Mononuclear cell (primary cell): ENCODE data around the gene B3GNT8. TPM values are rescaled to one million over a fixed set of nuclear protein-coding genes. Genes with fewer than 3 reads are reported as not detected.
"Not testable (repeated sequence)": the region's sequence is repeated elsewhere in the genome, so short reads cannot be mapped to it uniquely, and the experiment has no call there.

Experiments used
- H3K27me3 ChIP-seq: 2 replicates; pipeline ENCODE4 v1.6.0; 2011; ENCODE audit warnings: low read length, control low read depth; ENCODE audit not compliant: insufficient read depth
- H3K4me1 ChIP-seq: 2 replicates; pipeline ENCODE4 v1.5.1; 2011; ENCODE audit warnings: mild to moderate bottlenecking, low read length, control low read depth; ENCODE audit not compliant: insufficient read depth
- H3K4me3 ChIP-seq: 2 replicates; pipeline ENCODE4 v1.5.1; 2011; ENCODE audit warnings: mild to moderate bottlenecking, low read length, moderate library complexity
- H3K9me3 ChIP-seq: 2 replicates; pipeline ENCODE4 v1.5.1; 2011; ENCODE audit warnings: low read depth, mild to moderate bottlenecking, control low read depth, low read length
- total RNA-seq: library from RNA; depleted of rRNA; stranded (reverse); fragments of >200 nt; gene quantifications from one replicate; pipeline ENCODE4 v1.2.3, GENCODE V29; 2012

Gene B3GNT8
- total RNA-seq, 1 donor = 0.42 TPM

DNA sequence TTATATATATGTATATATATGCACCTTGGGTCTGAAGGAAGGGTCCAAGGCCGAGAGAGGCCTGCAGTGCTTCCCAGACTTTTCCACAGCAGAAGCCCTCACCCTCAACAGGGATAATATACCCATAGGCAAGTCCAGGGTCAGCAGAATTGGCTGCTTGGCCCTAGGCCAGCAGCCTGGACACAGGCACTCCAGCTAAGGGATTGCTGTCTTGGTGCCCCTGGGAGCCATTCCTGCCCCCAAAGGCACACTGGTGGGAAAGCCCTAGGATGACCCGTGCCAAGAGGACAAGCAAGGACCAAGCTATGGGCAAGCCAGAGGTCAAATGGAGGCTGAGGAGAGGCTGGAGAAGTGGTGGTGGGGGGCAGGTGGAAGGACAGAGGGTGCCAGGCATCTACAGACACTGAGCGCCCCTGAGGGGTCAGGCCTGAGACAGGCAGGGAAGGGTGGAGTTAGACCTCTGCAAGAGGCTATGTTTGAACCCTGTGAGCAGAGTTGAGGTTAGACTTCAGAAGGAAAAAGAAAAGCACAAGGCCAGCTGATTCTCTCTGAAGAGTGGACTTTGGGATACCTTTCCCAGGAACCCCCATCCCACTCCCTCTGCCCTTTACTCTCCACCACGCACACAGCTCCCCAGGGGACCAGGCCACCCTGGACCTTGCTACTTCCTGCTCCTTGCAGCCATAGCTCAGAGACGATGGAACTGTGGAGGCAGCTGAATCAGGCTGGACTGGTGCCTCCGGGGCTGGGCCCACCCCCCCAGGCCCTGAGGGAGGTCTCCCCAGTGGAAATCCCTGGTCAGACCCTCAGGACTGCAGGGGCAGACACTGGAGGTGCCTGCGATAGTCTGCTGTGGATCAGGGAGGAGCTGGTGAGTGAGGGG is 15.5 kb upstream of the B3GNT8 start, which contains the start of gene ERICH4:
TSS of gene ERICH4 (plus strand) at position 684 of the 883 bp plus-strand sequence. CDS start at position 698, 14 bp downstream.
- H3K4me1 ChIP-seq = peaks cover 22% of the 10 kb centered on the region
- H3K9me3 ChIP-seq = no peaks in the 10 kb centered on the region
- H3K27me3 ChIP-seq = no peaks in the 10 kb centered on the region
- H3K4me3 ChIP-seq = no peak within 1 kb of the TSS

DNA sequence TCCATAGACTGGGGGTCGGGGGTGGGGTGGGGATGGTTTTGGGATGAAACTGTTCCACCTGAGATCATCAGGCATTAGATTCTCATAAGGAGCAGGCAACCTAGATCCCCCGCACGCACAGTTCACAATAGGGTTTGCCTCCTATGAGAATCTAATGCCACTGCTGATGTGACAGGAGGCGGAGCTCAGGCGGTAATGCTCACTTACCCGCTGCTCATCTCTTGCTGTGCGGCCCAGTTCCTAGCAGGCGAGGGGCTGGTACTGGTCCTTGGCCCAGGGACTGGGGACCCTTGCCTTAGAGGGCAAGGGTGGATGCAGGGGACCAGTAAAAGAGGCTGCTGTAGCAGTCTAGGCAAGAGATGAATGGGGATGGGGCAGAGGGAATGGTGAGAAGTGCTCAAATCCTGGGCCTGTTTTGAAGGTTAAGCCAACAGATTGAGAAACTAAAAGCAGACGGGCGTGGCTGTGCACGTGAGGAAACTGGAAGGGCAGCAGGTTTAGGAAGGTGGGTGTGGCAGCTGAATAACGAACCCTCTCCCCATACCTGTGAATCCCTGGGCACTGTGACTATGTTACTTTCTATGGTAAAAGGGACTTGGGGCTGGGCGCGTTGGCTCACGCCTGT is 14.3 kb upstream of the B3GNT8 start:
- Histone ChIP-seq H3K4me1 (peaks cover 22% of the 10 kb centered on the region), H3K4me3 (no peak overlapping the region), H3K27me3 (no peaks in the 10 kb centered on the region), H3K9me3 (no peaks in the 10 kb centered on the region)

DNA sequence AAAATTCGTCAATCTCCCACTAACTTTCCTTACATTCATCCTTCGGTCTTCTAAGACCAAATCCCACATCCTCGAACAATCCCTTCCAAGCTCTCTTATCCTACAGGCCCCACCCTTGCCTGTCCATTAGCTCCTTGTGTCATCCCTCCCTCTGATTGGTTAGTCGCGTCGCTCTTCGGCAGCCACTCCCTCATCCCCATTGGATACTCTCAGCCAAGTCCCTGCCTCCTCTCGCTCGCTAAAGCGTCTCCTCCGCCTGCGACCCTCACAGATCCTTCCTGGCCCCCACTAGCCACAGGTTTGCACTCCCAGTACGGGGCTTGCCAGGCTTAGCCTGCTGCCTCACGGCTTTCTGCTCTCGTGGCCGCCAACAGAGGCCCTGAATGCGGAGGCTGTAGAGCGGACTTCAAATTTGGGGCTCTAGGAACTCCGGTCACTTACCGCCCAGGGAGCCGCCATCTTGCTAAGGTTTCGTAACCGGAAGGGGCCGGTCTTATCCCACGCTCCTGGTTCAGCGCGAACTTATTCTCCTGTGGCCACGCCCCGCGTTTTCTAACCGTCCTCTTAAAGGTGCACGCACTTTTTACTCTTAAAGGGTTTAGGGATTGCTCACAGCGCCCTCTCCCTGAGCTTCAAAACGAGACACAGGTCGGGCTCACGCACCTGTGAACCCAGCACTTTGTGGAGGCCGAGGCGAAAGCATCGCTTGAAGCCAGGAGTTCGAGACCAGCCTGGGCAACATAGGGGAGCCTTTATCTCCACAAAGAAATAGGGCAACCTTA is 12.5 kb upstream of the B3GNT8 start, which contains the start of gene DMAC2:
TSS of gene DMAC2 (minus strand) at position 472 of the 782 bp plus-strand sequence. CDS start at position 459, 13 bp downstream.
- H3K27me3 ChIP-seq = no peaks in the 10 kb centered on the region
- H3K4me1 ChIP-seq = peaks cover 22% of the 10 kb centered on the region
- H3K9me3 ChIP-seq = no peaks in the 10 kb centered on the region
- H3K4me3 ChIP-seq = peak within 1 kb of the TSS; percentile 83

DNA sequence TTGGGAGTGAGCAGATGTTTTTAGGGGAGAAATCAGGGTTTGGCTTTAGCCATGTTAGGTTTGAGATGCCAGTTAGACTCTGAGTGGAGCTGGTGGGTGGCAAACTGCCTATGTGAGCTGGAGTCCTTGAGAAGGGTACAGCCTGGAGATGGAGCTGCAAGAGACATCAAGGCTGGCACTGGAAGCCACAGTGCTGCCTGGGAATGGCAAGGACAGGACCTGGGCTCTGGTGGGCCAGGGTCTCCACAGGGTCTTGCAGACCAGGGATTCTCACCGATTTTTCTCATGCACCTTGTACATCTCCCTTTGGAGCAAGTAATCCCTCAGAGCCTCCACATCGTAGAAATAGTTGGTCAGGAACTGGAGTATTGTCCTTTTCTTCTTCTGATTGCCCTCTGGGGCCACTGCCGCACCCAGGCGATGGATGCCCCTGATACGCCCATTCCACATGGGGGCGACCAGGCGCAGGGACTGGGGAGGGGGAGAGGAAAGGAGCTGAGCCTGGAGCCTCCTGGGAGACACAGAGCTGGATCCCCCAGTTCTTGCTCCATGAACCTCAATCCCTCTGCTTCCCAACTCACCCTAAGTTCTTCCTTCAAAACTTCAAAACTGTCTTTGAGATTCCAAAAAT is 10.9 kb upstream of the B3GNT8 start:
- Histone ChIP-seq H3K4me3 (no peak overlapping the region), H3K9me3 (no peaks in the 10 kb centered on the region), H3K4me1 (peaks cover 22% of the 10 kb centered on the region), H3K27me3 (no peaks in the 10 kb centered on the region)

DNA sequence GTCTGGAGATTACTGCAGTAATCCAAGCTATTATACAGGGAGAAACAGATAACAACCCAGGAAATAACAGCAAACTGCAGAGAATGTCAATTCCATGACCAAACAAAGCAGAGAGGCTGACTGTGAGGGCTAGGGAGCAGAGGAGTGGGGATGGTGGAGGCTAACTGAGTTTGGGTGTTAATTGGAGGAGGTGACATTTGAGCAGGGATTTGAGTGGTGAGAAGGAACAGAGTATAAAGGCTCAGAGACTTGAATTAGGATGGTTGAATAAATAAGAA is 9.4 kb upstream of the B3GNT8 start:
- Histone ChIP-seq H3K9me3 (no peaks in the 10 kb centered on the region), H3K4me3 (no peak overlapping the region), H3K27me3 (no peaks in the 10 kb centered on the region), H3K4me1 (peaks cover 20% of the 10 kb centered on the region)

DNA sequence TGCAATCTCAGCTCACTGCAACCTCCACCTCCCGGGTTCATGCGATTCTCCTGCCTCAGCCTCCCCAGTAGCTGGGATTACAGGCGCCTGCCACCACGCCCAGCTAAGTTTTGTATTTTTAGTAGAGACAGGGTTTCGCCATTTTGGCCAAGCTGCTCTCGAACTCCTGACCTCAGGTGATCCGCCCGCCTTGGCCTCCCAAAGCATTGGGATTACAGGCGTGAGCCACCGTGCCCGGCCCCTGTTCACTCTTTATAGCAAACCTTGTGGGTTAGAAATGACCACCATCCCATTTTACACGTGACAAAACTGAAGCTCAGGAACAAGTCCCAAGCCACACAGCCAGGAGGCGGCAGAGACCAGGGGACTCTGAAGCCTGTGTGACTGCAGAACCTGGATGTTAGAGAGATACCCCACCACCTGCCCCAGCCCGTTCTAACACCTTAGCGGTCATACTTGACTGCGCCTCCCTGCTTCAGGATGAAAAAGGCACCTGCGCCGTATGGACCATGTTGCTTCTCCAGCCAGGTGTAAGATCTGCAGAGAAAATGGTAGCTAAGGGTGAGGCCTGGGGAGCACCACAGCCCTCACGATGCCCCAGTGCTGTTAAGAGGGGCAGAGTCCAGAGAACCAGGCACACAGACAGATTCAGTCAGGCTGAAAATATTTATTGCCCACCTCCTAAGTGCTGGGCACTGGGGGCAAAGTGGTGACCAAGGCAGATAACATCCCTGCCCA is 8.9 kb upstream of the B3GNT8 start:
- Histone ChIP-seq H3K4me3 (no peak overlapping the region), H3K27me3 (no peaks in the 10 kb centered on the region), H3K9me3 (no peaks in the 10 kb centered on the region), H3K4me1 (peaks cover 20% of the 10 kb centered on the region)

DNA sequence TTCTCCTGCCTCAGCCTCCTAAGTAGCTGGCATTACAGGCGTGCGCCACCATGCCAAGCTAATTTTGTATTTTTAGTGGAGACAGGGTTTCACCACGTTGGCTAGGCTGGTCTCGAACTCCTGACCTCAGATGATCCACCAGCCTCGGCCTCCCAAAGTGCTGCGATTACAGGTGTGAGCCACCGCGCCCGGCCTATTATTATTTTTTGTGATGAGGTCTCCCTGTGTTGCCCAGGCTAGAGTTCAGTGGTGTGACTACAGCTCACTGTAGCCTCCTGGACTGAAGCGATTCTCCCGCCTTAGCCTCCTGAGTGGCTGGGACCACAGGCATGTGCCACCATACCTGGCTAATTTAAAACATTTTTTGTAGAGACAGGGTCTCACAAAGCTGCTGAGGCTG is 8.2 kb upstream of the B3GNT8 start:
- not testable (repeated sequence) for H3K4me3 ChIP-seq, H3K9me3 ChIP-seq, H3K27me3 ChIP-seq

DNA sequence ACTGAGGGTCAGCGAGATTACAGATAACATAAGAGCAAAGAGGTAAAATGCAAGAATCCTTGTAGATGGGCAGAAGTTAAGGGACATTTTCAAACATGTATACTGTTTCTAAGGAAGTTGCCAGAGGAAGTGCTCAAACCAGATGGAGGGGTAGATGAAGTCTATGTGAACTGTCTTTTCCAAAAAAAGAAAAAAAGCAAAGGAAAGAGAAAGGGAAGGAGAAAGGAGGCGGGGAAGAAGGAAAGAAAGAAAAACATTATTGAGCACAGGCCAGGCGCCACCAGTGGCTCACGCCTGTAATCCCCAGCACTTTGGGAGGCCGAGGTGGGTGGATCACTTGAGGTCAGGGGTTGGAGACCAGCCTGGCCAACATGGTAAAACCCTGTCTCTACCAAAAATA is 7.3 kb upstream of the B3GNT8 start:
- H3K4me3 ChIP-seq = no peak overlapping the region
- H3K4me1 ChIP-seq = peaks cover 17% of the 10 kb centered on the region
- H3K27me3 ChIP-seq = no peaks in the 10 kb centered on the region
- no peaks in the 10 kb centered on the region for H3K9me3 ChIP-seq

More for the DNA sequence above, 8.2 kb upstream of the B3GNT8 start:
- peaks cover 24% of the 10 kb centered on the region for H3K4me1 ChIP-seq

DNA sequence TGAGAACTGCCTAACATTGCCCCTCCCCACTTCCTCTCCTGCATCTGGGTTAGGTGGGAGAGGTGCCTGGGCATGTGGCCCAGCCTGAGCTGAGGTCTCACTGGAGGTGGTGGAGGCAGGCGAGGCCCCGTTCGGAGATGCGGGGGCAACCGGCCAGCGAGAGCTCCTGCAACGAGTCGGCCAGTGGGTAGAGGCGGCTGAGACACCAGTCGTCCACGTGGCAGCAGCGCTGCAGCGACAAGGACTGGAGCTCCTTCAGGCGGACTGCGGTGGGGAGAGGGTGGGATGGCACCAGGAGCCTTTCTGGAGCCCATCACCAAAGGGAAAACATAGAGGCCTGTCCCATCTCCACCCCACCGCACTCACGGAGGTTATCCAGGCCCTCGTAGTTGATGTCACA is 6.0 kb upstream of the B3GNT8 start:
- Histone ChIP-seq H3K9me3 (no peaks in the 10 kb centered on the region), H3K27me3 (no peaks in the 10 kb centered on the region), H3K4me3 (no peak overlapping the region), H3K4me1 (peaks cover 20% of the 10 kb centered on the region)

DNA sequence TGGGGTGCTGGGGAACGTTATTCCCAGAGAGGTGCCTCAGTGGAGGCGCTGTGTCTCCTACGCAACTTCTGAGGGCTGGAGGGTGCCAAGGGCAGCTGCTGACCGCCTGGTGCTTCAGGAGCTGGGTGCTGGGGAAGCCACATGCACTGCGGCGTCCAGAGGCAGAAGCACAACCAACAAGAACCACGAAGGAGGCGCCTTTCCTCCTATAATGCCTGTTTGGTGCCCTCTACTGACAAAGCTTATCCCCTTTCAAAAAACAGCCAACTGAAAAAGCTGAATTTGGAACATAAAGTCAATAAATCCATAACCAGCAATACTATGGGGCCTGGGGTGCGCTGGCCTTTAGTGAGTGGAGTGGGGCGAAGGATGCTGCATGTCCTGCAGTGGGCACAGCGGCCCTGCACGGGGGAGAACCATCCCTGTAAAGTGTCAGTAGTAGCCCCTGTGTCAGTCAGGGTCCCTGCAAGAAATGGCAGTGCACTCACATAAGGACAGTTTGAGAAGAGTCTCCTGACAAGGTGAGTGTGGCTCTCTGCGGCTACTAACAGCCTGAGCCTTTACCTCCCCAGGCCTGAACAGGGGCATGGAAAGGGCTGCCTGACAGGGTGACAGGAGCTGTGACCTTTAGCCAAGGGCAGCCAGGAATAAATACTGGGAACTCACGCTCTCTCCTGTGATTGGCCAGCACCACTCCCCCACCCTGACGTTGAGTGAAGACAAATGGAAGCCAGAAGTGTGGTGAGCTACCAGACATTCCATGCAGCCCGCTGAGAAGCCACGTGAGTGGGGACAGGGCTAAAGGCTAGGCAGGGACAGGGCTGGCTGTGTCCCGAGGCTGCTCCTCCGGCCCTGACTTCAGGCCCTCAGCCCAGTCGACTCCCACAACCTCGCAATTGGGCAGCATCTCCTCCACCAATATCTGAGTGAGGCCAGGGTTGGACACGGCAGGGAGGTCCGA is 4.5 kb upstream of the B3GNT8 start:
- H3K9me3 ChIP-seq = no peaks in the 10 kb centered on the region

DNA sequence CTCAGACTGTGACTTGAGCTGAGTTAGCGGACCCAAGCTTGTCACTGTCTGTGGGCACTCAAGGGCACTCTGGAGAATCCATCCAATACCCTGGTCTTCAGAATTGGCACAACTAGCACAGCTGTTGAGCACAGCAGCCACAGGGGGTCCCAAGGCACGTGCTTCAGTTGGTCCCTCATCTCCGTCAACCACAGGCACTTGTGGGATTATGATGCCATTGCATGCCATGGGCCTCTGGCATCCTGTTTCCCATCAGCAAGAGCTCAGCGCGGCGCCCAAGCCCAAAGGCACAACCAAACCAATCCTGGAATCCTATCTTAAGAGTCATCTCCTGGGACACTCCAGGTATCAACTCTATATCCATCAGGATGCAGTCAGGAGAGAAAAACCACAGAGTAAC is 3.7 kb upstream of the B3GNT8 start:
- Histone ChIP-seq H3K4me3 (no peak overlapping the region), H3K9me3 (no peaks in the 10 kb centered on the region), H3K4me1 (peaks cover 41% of the 10 kb centered on the region), H3K27me3 (no peaks in the 10 kb centered on the region)

More for the DNA sequence above, 4.5 kb upstream of the B3GNT8 start:
- peaks cover 34% of the 10 kb centered on the region for H3K4me1 ChIP-seq
- H3K4me3 ChIP-seq = no peak overlapping the region
- no peaks in the 10 kb centered on the region for H3K27me3 ChIP-seq

DNA sequence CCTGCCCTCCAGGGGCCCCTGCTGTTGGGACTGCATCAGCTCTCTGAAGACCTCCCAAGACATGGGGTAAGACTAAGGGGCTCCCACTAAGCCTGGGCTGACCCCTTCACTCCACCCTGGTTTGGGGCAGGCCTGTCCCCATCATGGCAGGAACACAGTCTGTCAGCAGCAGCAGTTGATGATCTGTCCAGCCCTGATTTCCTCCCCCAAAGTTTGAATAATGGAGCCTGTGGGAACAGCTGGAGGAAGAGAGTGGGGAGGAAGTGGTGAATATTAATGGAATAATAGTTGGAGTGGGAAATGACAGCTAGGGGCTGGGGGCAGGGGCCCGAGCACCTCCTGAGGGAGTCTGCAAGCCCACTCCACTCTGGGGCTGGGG is 1.3 kb upstream of the B3GNT8 start:
- H3K9me3 ChIP-seq = no peaks in the 10 kb centered on the region
- H3K4me1 ChIP-seq = peaks cover 63% of the 10 kb centered on the region
- peak overlapping the region; percentile 33 for H3K4me3 ChIP-seq
- H3K27me3 ChIP-seq = no peaks in the 10 kb centered on the region

DNA sequence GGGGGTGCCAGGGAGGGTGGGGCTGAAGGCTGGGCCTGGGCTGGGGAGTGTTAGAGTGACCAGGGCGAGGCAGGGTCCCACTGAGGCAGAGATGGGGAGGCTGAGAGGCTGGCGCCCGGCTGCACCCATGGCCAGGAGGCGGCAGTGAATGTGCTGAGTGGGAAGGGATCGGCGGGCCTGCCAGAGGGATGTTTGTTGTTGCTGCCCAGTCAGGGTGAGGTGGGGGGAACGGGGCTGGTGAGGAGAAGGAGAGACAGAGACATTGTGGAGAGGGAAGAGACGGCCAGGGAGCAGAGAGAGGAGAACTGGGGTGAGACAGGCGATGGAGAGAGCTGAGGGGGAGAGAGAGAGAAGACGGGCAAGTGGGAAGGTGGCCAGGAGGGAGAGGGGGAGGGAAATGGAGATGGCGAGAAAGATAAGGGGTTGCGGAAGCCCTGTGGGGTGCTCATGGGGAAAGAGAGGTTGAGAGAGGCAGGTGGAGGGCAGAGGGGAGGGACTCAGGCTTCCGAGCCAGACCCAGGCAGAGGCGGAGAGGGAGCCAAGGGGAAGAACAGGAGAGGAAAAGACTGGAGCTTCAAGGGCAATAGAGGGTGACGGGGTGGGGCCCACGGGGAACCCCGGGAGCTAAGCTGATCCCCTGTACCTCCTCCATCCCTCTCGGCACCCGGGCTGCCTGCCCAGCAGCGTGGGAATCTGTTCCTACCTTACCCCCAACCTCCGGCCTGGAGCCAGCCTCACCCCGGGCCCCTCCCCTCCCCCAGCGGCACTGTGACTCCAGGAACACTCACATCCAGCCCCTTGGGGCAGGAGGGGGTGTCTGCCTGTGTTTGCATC is 690 bp upstream of the B3GNT8 start:
- no peaks in the 10 kb centered on the region for H3K9me3 ChIP-seq
- peaks cover 65% of the 10 kb centered on the region for H3K4me1 ChIP-seq
- no peaks in the 10 kb centered on the region for H3K27me3 ChIP-seq
- H3K4me3 ChIP-seq = peak overlapping the region; percentile 33
